HG03103 (cell line): ENCODE measurements around the gene HIGD2B.
"Not testable (repeated sequence)": the region's sequence is repeated elsewhere in the genome, so short reads cannot be mapped to it uniquely, and the experiment has no call there.

Experiments
- ATAC-seq: cut with Tn5 transposase; IDR thresholded peaks from one replicate; pipeline ENCODE4 v1.9.1; 2021; ENCODE audit warnings: low read depth; ENCODE audit not compliant: unreplicated experiment

Gene HIGD2B

GRCh38 chr15:72680931-72681330, 5.1 kb downstream of the HIGD2B start:
- no peak for ATAC-seq

GRCh38 chr15:72676838-72677237, 9.1 kb downstream of the HIGD2B start:
- ATAC-seq, result no peak

GRCh38 chr15:72671525-72671924, 14.5 kb downstream of the HIGD2B start:
- no peak for ATAC-seq

GRCh38 chr15:72670656-72671352, 15.2 kb downstream of the HIGD2B start:
- peak; percentile 52 for ATAC-seq

- ATAC-seq, result not testable (repeated sequence)
Observed at GRCh38 chr15:72669803-72670202, 16.2 kb downstream of the HIGD2B start.

GRCh38 chr15:72665706-72666105, 20.3 kb downstream of the HIGD2B start:
- not testable (repeated sequence) for ATAC-seq

- ATAC-seq, result not testable (repeated sequence)
Observed at GRCh38 chr15:72663931-72664330, 22.1 kb downstream of the HIGD2B start.

- not testable (repeated sequence) for ATAC-seq
Observed at GRCh38 chr15:72661081-72661480, 24.9 kb downstream of the HIGD2B start.

GRCh38 chr15:72656014-72656413, 30.0 kb downstream of the HIGD2B start:
- ATAC-seq, result not testable (repeated sequence)

- not testable (repeated sequence) for ATAC-seq
Observed at GRCh38 chr15:72654397-72654796, 31.6 kb downstream of the HIGD2B start, which contains the start of gene GOLGA6B. GOLGA6B (plus strand) TSS chr15:72654697; CDS start chr15:72654738, 41 bp downstream.

- not testable (repeated sequence) for ATAC-seq
Observed at GRCh38 chr15:72648631-72649253, 37.2 kb downstream of the HIGD2B start.

- not testable (repeated sequence) for ATAC-seq
Observed at GRCh38 chr15:72642271-72642670, 43.7 kb downstream of the HIGD2B start.

GRCh38 chr15:72639759-72640483, 46.1 kb downstream of the HIGD2B start:
- ATAC-seq, result not testable (repeated sequence)

- ATAC-seq, result peak; percentile 72
Observed at GRCh38 chr15:72636519-72637282, 49.3 kb downstream of the HIGD2B start.

GRCh38 chr15:72629068-72629570, 56.9 kb downstream of the HIGD2B start:
- not testable (repeated sequence) for ATAC-seq

GRCh38 chr15:72628249-72629067, 57.5 kb downstream of the HIGD2B start:
- not testable (repeated sequence) for ATAC-seq

GRCh38 chr15:72626153-72626552, 59.8 kb downstream of the HIGD2B start:
- not testable (repeated sequence) for ATAC-seq
